Adrenal gland (tissue), 12 donors: ENCODE data around the gene NUP188. TPM values are rescaled to one million over a fixed set of nuclear protein-coding genes. Genes with fewer than 3 reads are reported as not detected.

Experiments used
- DNase-seq, 7 donors: peaks; one replicate each; pipeline ENCODE4 v3.0.0-alpha.2; 2019 to 2020
- H3K27ac ChIP-seq, 5 donors: fragments of 200-600 bp; sonication (generic) in 4 of 5; 1 replicate in 3 of 5; 2 replicates in 2 of 5; pipeline versions ENCODE4 v1.5.1 to v1.8.0; 2016 to 2020; ENCODE audit warnings: mild to moderate bottlenecking in 1 of 5
- H3K27me3 ChIP-seq: fragments of 200-600 bp; 2 replicates; pipeline ENCODE4 v1.8.0; 2021
- H3K36me3 ChIP-seq, 2 donors: fragments of 200-600 bp; replicated peaks in 1 of 2; 1 replicate in 1 of 2; 2 replicates in 1 of 2; pipeline versions ENCODE4 v1.5.1 to v1.8.0; 2018 to 2022
- H3K4me1 ChIP-seq, 2 donors: fragments of 200-600 bp; replicated peaks in 1 of 2; 1 replicate in 1 of 2; 2 replicates in 1 of 2; pipeline versions ENCODE4 v1.5.1 to v1.8.0; 2018 to 2021
- H3K4me3 ChIP-seq, 4 donors: fragments of 200-600 bp; sonication (generic) in 3 of 4; one replicate each; pipeline ENCODE4 v1.5.1; 2016 to 2018
- H3K9me3 ChIP-seq, 3 donors: fragments of 200-600 bp; sonication (generic) in 1 of 3; replicated peaks in 1 of 3; 1 replicate in 2 of 3; 2 replicates in 1 of 3; pipeline versions ENCODE4 v1.5.1 to v1.8.0; 2016 to 2021
- POLR2A ChIP-seq, 2 donors: fragments of 450-650 bp; IDR thresholded peaks; one replicate each; pipeline ENCODE4 v1.6.1; 2017; ENCODE audit warnings: antibody characterized with exemption in 2 of 2, mild to moderate bottlenecking in 2 of 2, moderate library complexity in 1 of 2
- WGBS, 4 donors: extraction: QIAGEN DNeasy Blood & Tissue Kit in 2 of 4; methylation state at CpG; one replicate each; pipeline versions ENCODE4 v1.1.5 to v1.1.7; 2013 to 2017; 5-methylcytosine and 5-hydroxymethylcytosine counted together
- intact Hi-C, 2 donors: fragments of 100-400 bp; cut with DNase I; formaldehyde crosslinking; loops; one replicate each; pipeline versions ENCODE4 v1.14.1 to v1.15.0; 2022 to 2023
- polyA plus RNA-seq, 3 donors: library from polyadenylated mRNA; stranded (reverse); fragments of 200-250 nt in 2 of 3; fragments of 350-450 nt in 1 of 3; fragmentation: Illumina TruSeq in 1 of 3; extraction: RNeasy Lipid Tissue Mini Kit (QIAGEN cat#74804) in 1 of 3; gene quantifications; one replicate each; pipeline ENCODE4 v1.2.3, GENCODE V29; 2013 to 2014
- total RNA-seq, 9 donors: library from RNA; depleted of rRNA in 4 of 9; stranded (reverse); fragments of >200 nt in 4 of 9; fragments of 120-200 nt in 1 of 9; fragmentation: NEBNext Ultra II Directional in 1 of 9; extraction: Animal tissue kit (Norgen Biotek cat#: 25700) in 1 of 9; gene quantifications; one replicate each; pipeline versions ENCODE4 v1.1.0 to v1.2.4, GENCODE V29; 2013 to 2023
- TF ChIP-seq, protein P1 (sequence below), 6 experiments: fragments of 450-650 bp in 4 of 6; fragments of 200-600 bp in 2 of 6; sonication (generic) in 1 of 6; IDR thresholded peaks; 1 replicate in 5 of 6; 2 replicates in 1 of 6; pipeline versions ENCODE4 v1.5.1 to v1.8.0; 2016 to 2021; ENCODE audit warnings: antibody characterized with exemption in 6 of 6, mild to moderate bottlenecking in 2 of 6, moderate library complexity in 1 of 6
- donor health status: healthy with polysubstance abuse.
- donor health status: Bipolar disorder and iron deficiency.
- donor health status: DM: yes; HTN: yes; CAD: no.
- donor health status: DM: no; HTN: no; CAD: no.
- donor health status: DM: no; HTN: no; CAD: no.
- donor health status: DM: yes; HTN: yes; CAD: no.

The NUP188 gene
- total and polyA plus RNA-seq, 12 donors: 20.2 to 122 (median 31.8) TPM

GRCh38 chr9:128936171-128936865, 11.2 kb upstream of the NUP188 start:
- Histone ChIP-seq H3K9me3 (no peaks in the 10 kb centered on the region), H3K4me3 (no peak overlapping the region), H3K4me1 (peaks cover 0 to 7% of the 10 kb centered on the region in 2 donors), H3K36me3 (no peaks in the 10 kb centered on the region), H3K27ac (no peak overlapping the region), H3K27me3 (no peaks in the 10 kb centered on the region)
- no peak for DNase-seq
- intact Hi-C loops: no loop called here
- TF ChIP-seq, protein P1, sequence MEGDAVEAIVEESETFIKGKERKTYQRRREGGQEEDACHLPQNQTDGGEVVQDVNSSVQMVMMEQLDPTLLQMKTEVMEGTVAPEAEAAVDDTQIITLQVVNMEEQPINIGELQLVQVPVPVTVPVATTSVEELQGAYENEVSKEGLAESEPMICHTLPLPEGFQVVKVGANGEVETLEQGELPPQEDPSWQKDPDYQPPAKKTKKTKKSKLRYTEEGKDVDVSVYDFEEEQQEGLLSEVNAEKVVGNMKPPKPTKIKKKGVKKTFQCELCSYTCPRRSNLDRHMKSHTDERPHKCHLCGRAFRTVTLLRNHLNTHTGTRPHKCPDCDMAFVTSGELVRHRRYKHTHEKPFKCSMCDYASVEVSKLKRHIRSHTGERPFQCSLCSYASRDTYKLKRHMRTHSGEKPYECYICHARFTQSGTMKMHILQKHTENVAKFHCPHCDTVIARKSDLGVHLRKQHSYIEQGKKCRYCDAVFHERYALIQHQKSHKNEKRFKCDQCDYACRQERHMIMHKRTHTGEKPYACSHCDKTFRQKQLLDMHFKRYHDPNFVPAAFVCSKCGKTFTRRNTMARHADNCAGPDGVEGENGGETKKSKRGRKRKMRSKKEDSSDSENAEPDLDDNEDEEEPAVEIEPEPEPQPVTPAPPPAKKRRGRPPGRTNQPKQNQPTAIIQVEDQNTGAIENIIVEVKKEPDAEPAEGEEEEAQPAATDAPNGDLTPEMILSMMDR (IDR thresholded peaks at IDR 0.05): no peak
- no peak for TF ChIP-seq POLR2A (IDR thresholded peaks at IDR 0.05)
- WGBS, 4 donors: 81 to 92% (median 86%) methylated on average over 7 to 11 of the region's 11 CpGs

DNA sequence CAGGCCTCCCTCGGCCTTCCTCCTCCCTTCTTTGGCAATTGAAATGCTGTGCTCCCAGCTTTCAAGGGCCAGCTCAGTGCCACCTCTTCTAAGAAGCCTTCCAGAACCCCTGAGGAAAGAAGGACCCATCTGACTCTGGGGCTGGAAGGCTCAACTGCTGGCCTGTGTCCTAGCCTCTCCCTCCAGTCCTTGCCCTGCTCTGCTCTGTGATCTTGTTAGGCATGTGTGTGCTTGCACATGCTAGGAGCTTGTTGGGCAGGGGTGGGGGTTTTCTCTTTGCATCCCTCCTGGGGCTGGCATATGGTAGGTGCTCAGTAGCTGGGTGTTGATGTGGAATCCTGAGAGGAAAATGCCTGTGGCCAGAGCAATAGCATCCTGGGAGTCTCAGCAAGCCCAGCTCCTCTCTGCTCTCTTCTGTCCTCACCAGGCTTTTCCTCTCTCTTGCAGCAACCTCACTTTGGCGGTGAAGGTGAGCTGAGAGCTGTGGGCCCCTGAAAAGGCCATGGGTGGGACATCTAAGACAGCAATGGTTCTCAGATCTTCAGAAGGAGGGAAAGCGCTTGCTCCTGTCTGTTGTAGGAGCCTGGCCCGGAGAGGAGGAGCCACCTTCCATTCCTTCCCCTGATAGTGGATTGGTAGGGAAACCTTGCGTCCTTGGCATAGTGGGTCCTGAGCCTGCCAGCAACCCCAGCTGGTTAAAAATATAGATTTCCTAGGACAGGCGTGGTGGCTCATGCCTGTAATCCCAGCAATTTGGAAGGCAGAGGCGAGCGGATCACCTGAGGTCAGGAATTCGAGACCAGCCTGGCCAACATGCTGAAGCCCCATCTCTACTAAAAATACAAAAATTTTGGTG, 10.0 kb upstream of the NUP188 start:
- H3K36me3 ChIP-seq: no peaks in the 10 kb centered on the region
- intact Hi-C loops: no loop called here
- DNase-seq: no peak

DNA sequence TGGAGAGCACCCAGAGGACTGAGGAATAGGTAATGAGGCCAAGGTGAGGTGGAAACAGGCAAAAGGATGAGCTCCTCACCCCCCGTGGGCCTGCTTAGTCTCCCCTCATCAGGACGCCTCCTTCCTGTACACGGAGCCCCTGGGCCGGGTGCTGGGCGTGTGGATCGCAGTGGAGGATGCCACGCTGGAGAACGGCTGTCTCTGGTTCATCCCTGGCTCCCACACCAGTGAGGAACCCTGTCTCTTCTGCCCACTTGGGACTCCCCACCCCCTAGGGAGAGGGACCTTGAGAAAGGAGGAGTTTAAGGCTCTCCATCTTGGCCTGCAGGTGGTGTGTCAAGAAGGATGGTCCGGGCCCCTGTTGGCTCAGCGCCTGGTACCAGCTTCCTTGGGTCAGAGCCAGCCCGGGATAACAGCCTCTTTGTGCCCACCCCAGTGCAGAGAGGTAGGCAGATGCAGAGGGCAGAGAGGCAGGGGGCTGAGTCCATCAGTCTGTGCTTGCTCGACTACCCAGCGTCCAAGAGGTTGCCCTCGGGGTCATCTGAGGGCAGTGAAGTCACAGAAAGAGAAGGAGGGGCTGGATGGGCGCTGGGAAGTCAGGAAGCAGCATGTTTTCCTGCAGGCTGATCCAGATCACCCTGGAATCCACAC, 7.1 kb upstream of the NUP188 start:
- 55 to 73% (median 62%) methylated on average over 6 to 15 of the region's 15 CpGs for whole genome bisulfite sequencing, 4 donors
- peak in 3 of 7 donors; percentile 23 to 57 (median 45) for DNase-seq
- no peaks in the 10 kb centered on the region for H3K9me3 ChIP-seq
- H3K27me3 ChIP-seq: no peaks in the 10 kb centered on the region
- TF ChIP-seq, protein P1 (IDR thresholded peaks at IDR 0.05): no peak
- TF ChIP-seq POLR2A (IDR thresholded peaks at IDR 0.05): no peak
- intact Hi-C loops: no loop called here
- H3K4me3 ChIP-seq: no peak overlapping the region
- H3K27ac ChIP-seq: peak overlapping the region in 1 of 5 donors; percentile 27
- peaks cover 8 to 28% of the 10 kb centered on the region in 2 donors for H3K4me1 ChIP-seq
- no peaks in the 10 kb centered on the region for H3K36me3 ChIP-seq

More for the DNA sequence above, 10.0 kb upstream of the NUP188 start:
- 91 to 99% (median 96%) methylated on average over 8 to 9 of the region's 9 CpGs for WGBS, 4 donors
- Histone ChIP-seq H3K9me3 (no peaks in the 10 kb centered on the region), H3K4me3 (no peak overlapping the region), H3K27me3 (no peaks in the 10 kb centered on the region), H3K27ac (no peak overlapping the region), H3K4me1 (peaks cover 0 to 14% of the 10 kb centered on the region in 2 donors)
- TF ChIP-seq POLR2A (IDR thresholded peaks at IDR 0.05): no peak
- TF ChIP-seq, protein P1 (IDR thresholded peaks at IDR 0.05): no peak
